ENCODE results near the gene ADGRD1.

The ADGRD1 gene

GRCh38 chr12:131072451-131073230 is 118.9 kb downstream of the ADGRD1 start:
- no peak for TF ChIP-seq CTCF (IDR thresholded peaks at IDR 0.05; ENCODE audit: extremely low read depth, insufficient read depth, missing control alignments)
- in situ Hi-C loops (cut with MboI; ENCODE audit: low pct_unique_long_range_greater_than_20kb, low sequenced_read_pairs, unreplicated experiment): no loop called here

GRCh38 chr12:131074221-131075083 is 120.7 kb downstream of the ADGRD1 start:
- no peak for TF ChIP-seq CTCF (IDR thresholded peaks at IDR 0.05; ENCODE audit: extremely low read depth, insufficient read depth, missing control alignments)
- peak; percentile 63 for DNase-seq (ENCODE audit: low spot score)
- in situ Hi-C loops (cut with MboI; ENCODE audit: low pct_unique_long_range_greater_than_20kb, low sequenced_read_pairs, unreplicated experiment): no loop called here

More at GRCh38 chr12:131072451-131073230, 118.9 kb downstream of the ADGRD1 start:
- no peak for DNase-seq (ENCODE audit: low spot score)

- no peak for TF ChIP-seq CTCF (IDR thresholded peaks at IDR 0.05; ENCODE audit: extremely low read depth, insufficient read depth, missing control alignments)
- DNase-seq (ENCODE audit: low spot score): no peak
- in situ Hi-C loops (cut with MboI; ENCODE audit: low pct_unique_long_range_greater_than_20kb, low sequenced_read_pairs, unreplicated experiment): no loop called here
Observed at GRCh38 chr12:131075194-131075593, 121.5 kb downstream of the ADGRD1 start.

- in situ Hi-C loops (cut with MboI; ENCODE audit: low pct_unique_long_range_greater_than_20kb, low sequenced_read_pairs, unreplicated experiment): no loop called here
- TF ChIP-seq CTCF (IDR thresholded peaks at IDR 0.05; ENCODE audit: extremely low read depth, insufficient read depth, missing control alignments): no peak
- no peak for DNase-seq (ENCODE audit: low spot score)
Observed at GRCh38 chr12:131075611-131076010, 121.9 kb downstream of the ADGRD1 start.

- in situ Hi-C loops (cut with MboI; ENCODE audit: low pct_unique_long_range_greater_than_20kb, low sequenced_read_pairs, unreplicated experiment): no loop called here
- TF ChIP-seq CTCF (IDR thresholded peaks at IDR 0.05; ENCODE audit: extremely low read depth, insufficient read depth, missing control alignments): no peak
- DNase-seq (ENCODE audit: low spot score): no peak
Observed at GRCh38 chr12:131076296-131076695, 122.6 kb downstream of the ADGRD1 start.

- in situ Hi-C loops (cut with MboI; ENCODE audit: low pct_unique_long_range_greater_than_20kb, low sequenced_read_pairs, unreplicated experiment): no loop called here
- no peak for DNase-seq (ENCODE audit: low spot score)
- no peak for TF ChIP-seq CTCF (IDR thresholded peaks at IDR 0.05; ENCODE audit: extremely low read depth, insufficient read depth, missing control alignments)
Observed at GRCh38 chr12:131076791-131077747, 123.4 kb downstream of the ADGRD1 start.

Data from GM13977 (cell line).